ENCODE measurements around the gene ST3GAL5.
"Not testable (repeated sequence)": the region's sequence is repeated elsewhere in the genome, so short reads cannot be mapped to it uniquely, and the experiment has no call there.

ST3GAL5 gene

DNA sequence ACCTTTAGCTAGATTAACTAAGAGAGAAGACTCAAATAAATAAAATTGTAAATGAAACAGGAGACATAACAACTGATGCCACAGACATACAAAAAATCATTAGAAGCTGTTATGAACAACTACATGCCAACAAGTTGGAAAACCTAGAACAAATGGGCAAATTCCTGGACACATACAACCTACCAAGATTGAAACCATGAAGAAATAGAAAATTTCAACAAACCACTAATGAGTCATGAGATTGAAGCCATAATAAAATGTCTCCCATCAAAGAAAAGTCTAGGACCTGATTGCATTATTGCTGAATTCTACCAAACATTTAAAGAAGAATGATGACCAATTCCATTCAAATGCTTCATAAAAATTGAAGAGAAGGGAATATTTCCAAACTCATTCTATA, 54.3 kb downstream of the ST3GAL5 start:
- no peak for DNase-seq (ENCODE audit: low read depth in 2 of 2)

DNA sequence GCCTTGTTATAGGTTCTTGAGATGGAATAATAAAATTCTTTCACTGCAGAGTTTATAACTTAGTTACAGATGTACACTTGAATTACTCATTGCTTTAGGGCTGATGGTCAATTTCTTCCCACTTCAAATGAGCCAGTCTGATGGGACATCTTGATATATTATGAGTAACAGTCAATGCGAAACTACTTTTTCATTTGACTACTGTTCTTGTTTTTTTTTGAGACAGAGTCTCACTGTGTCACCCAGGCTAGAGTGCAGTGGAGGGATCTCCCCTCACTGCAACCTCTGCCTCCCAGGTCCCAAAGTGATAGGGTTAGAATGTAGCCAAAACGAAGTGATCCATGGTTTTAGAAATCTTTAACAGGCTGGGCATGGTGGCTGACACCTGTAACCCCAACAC, 57.1 kb downstream of the ST3GAL5 start:
- no peak for DNase-seq (ENCODE audit: low read depth in 2 of 2)

GRCh38 chr2:85830645-85831044, 58.1 kb downstream of the ST3GAL5 start:
- no peak for DNase-seq (ENCODE audit: low read depth in 2 of 2)

DNA sequence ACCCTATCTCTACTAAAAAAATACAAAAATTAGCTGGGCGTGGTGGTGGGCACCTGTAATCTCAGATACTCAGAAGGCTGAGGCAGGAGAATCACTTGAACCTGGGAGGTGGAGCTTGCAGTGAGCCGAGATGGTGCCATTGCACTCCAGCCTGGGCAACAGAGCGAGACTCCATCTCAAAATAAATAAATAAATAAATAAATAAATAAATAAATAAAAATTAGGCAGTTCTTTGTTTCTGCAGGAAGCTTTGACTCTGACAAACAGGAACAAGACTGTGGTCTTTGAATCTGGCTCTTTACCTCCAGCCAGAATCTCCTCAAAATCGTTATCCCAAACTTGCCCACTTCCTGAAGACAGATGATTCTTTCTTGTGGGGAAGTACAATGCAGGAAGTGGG, 59.4 kb downstream of the ST3GAL5 start:
- DNase-seq (ENCODE audit: low read depth in 2 of 2) = not testable (repeated sequence)

- DNase-seq (ENCODE audit: low read depth in 2 of 2) = no peak
Observed at GRCh38 chr2:85828725-85829124, 60.1 kb downstream of the ST3GAL5 start.

DNA sequence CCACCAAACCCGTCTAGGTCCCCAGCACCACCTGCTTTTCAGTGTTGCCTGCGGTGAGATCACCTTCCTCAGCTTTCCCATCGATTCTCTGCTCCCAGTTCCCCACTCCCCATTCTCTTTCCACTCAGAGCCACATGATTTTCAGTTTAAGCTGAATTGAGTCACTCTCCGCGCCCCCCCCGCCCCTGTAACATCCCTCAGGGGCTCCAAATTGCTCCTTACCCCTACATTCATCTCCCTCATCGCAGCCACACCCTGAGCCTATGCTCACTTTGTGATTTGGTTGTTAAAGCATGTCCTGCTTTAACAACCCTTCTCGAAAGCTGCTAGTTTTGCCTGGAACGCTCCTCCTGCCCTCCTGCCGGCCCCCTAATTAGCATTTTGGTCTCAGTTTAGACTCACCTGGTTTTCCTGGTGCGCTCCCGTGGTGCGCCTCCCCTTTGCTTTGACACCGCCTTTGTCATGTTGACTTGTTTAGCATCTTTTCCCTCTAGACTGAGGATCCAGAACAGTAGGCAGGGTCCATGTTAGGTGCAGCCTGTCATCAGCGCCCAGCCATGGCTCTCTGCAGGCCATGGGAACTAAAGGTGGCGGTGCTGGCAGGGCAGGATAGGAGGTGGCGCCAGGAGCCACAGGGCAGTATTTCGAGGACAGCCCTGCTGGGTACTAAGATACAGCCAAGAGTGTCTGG, 60.8 kb downstream of the ST3GAL5 start:
- no peak for DNase-seq (ENCODE audit: low read depth in 2 of 2)

DNA sequence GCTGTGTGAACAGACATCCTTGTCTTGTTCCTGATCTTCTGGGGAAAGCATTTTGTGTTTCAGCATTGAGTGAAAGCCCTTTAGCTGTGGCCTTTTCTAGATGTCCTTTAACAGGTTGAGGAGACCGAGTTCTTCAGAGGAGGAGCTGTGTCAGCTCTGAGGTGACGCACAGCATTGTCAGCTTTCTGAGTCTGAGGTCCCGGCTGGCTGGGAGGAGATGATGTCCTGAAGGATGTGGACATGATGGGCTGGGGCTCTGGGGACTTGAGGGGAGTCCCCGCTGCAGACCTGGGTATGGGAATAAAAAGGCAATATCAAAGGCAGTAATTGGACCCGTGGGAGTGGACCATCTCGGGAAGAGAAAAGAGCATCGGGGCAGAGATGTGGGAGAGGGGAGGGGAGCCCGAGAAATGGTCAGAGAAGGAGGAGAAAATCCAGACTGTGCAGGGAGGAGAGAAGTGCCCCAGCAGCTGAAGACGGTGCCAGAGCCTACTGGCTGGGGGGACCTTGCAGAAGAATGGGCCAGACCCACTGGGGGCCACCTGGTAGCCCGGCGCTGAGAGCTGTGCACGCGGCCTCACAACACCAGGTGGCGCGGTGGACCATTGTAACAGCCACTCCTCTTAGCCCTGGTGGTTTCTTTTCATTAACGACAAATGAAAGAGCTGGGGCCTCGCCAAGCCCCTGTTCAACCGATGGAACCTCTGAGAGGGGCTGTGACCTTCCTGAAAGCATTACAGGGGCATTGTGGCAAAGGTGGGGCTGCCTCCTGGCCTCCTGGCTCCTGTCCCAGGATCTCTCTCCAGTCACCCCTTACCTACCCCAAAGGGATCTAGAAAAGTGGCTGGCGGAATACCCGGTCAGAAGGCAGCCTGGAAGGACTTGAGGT, 61.6 kb downstream of the ST3GAL5 start:
- DNase-seq (ENCODE audit: low read depth in 2 of 2) = peak; percentile 53 to 61

DNA sequence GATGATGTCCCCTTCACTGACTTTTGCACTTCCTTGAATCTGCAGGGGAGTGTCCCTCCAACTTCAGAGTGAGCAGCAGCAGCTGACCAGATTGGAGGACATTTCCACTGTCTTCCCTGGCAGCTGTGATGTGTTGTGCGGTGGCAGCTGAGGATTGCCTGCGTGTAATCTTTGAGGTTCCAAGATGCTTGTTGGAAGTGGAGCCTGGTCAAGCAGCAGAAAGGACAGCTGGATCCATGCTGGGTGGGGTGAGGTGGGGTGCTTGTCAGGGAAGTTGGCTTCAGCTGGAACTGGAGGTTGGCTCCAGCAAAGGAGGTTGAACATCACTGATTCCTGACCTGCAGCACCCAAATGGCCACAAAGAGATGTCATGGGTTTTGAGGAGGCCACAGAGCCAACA, 64.8 kb downstream of the ST3GAL5 start:
- no peak for DNase-seq (ENCODE audit: low read depth in 2 of 2)

GRCh38 chr2:85822766-85823165, 66.0 kb downstream of the ST3GAL5 start:
- DNase-seq (ENCODE audit: low read depth in 2 of 2) = no peak

DNA sequence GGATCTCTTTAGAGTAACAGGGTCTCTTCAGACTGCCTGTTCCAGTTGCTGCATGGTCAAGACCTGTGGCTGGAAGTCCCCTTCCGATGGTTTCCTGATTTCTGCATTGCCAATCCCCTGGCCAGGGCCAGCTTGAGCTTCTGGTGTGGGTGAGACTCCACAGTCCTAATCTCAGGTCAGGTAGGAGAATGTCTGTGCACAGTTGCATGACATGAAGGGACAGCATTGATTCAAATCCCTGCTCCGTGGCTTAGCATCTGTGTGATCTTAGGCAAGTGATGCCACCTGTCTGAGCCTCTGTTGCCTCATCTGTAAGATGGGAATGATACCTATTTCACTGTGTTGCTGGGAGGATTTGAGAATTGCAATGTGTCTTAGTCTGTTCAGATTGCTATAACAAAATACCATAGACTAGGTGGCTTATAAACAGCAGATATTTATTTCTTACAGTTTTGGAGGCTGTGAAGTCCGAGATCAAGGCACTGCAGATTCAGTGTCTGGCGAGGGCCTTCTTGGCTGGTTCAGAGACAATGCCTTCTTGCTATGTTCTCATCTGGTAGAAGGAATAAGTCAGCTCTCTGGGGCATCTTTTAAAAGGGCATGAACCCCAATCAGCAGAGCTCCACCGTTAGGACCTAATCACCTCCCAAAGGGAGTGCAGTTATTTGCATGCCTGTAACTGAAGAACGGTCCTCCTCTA, 68.8 kb downstream of the ST3GAL5 start:
- no peak for DNase-seq (ENCODE audit: low read depth in 2 of 2)

DNA sequence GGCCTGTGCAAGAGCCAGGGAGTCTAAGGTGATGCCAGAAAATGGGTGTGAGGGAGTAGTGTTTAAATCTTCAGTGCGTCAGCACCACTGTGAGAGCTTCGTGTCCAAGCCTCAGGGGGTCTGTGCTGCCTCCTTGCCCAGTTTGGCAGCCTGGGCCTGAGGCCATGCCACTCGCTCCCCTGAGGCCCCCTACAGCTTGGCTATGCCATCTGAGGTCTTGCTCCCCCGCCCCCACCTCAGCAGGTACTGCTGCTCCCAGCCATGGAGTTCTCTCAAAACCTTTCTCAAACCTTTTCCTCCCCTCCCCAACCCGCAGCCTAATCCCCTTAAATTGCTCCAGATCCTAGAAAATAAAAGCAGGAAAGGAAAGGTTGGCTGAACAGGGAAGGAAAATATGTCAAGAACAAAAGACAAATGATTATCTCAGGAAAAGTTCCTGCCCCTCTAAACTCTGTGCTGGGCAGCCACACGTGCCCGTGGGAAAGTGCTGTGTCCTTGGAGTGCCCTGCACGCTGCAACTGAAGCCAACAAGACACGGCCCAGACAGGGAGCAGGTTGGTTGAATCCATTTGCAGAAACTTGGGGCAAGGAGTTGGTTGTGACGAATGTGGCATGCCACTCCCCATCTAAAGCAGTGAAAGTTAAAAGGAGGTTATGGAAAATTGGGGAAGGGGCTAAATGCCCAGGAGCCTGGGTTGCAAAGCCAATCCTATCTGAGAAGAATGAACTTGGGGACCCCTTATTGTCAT, 73.8 kb downstream of the ST3GAL5 start:
- no peak for DNase-seq (ENCODE audit: low read depth in 2 of 2)

DNA sequence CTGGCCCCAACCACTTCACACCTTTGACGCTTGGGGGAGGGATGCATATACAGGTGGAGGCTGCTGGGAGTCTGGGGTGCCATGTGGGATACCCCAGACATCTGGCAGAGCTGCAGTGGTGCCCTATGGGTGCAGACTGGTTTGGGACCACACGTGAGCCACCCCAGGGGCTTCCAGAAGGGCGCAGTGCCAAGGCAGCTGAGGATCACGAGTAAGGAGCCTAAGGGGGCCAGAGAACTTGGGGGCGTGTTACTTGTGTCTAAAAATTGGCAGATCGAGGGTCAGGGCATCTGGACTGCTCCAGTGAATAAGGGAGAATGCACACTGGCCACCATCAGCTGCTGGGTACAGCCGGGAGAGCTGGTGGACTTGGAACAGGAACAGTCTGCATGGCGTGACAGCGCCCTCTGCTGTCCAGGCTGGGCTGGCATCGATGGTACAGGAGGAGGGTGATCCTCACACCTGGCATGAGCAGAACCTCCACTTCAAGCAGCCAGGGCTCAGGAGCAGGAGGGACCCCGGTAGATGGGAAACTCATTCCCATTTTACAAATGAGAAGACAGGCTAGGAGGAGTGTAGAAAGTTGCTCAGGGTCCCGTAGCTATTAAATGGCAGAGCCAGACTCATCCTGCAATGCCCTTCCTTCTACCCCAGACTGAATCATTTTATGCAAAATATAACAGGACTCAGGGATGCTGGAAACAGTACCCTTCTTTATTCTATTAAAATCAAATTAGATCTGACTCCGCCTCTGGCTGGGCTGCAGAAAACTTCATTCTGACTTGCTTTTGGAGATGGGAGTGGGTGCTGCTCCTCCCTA, 74.6 kb downstream of the ST3GAL5 start:
- peak; percentile 44 to 55 for DNase-seq (ENCODE audit: low read depth in 2 of 2)

DNA sequence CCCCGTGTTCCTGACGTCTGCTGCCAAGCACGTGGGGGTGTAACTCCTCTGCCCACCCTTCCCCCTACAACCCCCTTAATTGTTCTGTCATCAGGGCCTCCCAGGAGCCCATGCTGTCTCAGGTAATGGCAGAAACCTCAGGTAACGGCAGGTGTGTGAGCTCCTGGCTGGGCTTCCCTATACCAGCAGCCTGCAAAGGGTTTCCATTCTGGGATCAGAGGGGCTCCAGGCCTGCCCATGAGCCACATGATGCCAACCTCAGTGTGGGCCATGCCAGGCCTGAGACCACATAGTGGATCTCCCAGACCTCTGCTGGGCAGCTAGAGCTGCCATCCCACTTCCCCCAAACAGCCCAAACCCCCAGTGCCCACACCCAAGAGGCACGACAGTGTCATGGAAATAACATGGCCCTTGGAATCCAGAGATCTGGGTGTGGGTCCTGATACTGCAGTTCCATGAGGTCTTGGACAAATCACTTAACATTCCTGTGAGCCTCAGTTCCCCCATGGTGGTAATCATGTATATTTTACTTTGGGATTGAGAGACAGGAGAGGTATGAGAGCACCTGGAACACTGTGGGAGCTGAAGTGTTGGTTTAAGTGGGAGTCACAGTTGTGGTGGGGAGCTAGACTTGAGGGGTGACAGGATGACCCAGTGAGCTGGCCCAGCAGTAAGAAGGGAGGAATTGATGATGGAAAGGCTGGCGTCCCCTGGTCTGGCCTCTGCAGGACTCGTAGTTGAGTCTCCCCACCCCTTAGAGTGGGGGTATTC, 75.4 kb downstream of the ST3GAL5 start:
- no peak for DNase-seq (ENCODE audit: low read depth in 2 of 2)

GRCh38 chr2:85812094-85812735, 76.6 kb downstream of the ST3GAL5 start:
- no peak for DNase-seq (ENCODE audit: low read depth in 2 of 2)

DNA sequence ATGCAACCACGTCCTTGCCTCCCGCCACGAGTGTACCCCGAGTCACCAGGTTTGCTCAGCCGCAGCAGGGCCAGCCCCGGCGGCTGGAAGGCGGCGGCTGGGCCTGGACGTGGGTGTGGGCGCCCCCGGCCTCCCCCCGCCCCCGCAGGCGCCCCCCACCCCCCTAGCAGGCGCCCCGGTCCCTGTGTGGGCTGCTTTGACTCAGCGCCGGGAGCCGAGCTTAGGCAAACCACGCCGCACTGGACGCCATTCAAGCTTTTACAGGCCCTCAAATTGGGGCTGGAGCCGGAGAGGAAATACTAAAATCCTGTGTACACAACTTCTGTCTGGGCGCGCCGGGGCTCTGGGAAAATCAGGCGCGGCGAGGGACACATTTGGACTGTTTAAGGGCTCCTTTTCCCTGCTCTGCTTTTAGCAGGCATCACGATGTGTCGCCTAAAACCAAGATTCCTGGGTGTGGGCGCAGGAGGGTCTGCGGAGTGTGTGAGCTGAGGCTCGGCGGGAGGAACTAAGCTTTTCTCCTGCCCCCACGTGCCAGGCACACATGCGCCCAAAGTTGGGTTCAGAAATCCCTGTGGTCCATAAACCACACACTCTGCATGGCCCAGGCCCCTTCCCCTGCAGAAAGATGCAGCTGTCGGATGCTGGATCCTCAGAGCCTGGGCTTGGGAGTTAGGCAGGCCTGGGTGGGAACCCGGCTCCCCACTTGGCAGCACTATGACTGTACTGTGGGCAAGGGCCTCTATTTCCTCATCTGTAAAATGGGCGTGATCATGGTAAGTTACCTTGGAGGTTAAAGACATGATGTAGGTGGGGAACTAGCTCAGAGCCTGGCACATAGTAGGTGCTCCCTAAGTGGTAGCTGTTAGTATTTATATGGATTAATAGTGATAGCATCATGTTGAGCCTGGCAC, 77.4 kb downstream of the ST3GAL5 start:
- no peak for DNase-seq (ENCODE audit: low read depth in 2 of 2)

GRCh38 chr2:85810371-85811179, 78.2 kb downstream of the ST3GAL5 start:
- no peak for DNase-seq (ENCODE audit: low read depth in 2 of 2)

GRCh38 chr2:85807756-85808155, 81.0 kb downstream of the ST3GAL5 start:
- no peak for DNase-seq (ENCODE audit: low read depth in 2 of 2)
